Thymus (tissue), 11 donors: ENCODE results near the gene SHC4. TPM values are rescaled to one million over a fixed set of nuclear protein-coding genes. Genes with fewer than 3 reads are reported as not detected.
"Not testable (repeated sequence)": the region's sequence is repeated elsewhere in the genome, so short reads cannot be mapped to it uniquely, and the experiment has no call there.

Experiments
- DNase-seq, 9 donors: peaks; one replicate each; pipeline ENCODE4 v3.0.0-alpha.2; 2013; ENCODE audit warnings: low spot score in 9 of 9, low read depth in 6 of 9, missing footprints in 1 of 9
- H3K27ac ChIP-seq, 2 donors: one replicate each; pipeline ENCODE4 v1.5.1; 2013; ENCODE audit warnings: control low read depth in 1 of 2, low read depth in 1 of 2, low read length in 1 of 2, mild to moderate bottlenecking in 1 of 2, moderate library complexity in 1 of 2
- H3K27me3 ChIP-seq, 2 donors: one replicate each; pipeline ENCODE4 v1.5.1; 2013; ENCODE audit warnings: low read length in 1 of 2; ENCODE audit not compliant: control insufficient read depth in 2 of 2, insufficient read depth in 1 of 2
- H3K36me3 ChIP-seq, 2 donors: one replicate each; pipeline ENCODE4 v1.5.1; 2013; ENCODE audit warnings: low read length in 1 of 2, mild to moderate bottlenecking in 1 of 2, moderate library complexity in 1 of 2; ENCODE audit not compliant: control insufficient read depth in 2 of 2, insufficient read depth in 2 of 2
- H3K4me1 ChIP-seq, 2 donors: one replicate each; pipeline ENCODE4 v1.5.1; 2013; ENCODE audit warnings: low read length in 2 of 2; ENCODE audit not compliant: control insufficient read depth in 2 of 2, insufficient read depth in 2 of 2
- H3K4me3 ChIP-seq, 2 donors: one replicate each; pipeline ENCODE4 v1.5.1; 2013; ENCODE audit warnings: low read length in 2 of 2, control low read depth in 1 of 2, mild to moderate bottlenecking in 1 of 2
- H3K9me3 ChIP-seq, 2 donors: one replicate each; pipeline ENCODE4 v1.5.1; 2013; ENCODE audit warnings: low read length in 1 of 2, mild to moderate bottlenecking in 1 of 2; ENCODE audit not compliant: control insufficient read depth in 2 of 2, insufficient read depth in 1 of 2
- WGBS: extraction: QIAGEN DNeasy Blood & Tissue Kit; methylation state at CpG from one replicate; pipeline ENCODE4 v1.1.7; 2013; 5-methylcytosine and 5-hydroxymethylcytosine counted together
- polyA plus RNA-seq: library from polyadenylated mRNA; stranded (reverse); fragments of 200-250 nt; gene quantifications from one replicate; pipeline ENCODE4 v1.2.3, GENCODE V29; 2013
- total RNA-seq: library from RNA; stranded (reverse); fragments of 120-200 nt; gene quantifications from one replicate; pipeline ENCODE4 v1.2.4, GENCODE V29; 2013
- donor health status: healthy.

SHC4 gene
- total and polyA plus RNA-seq, 2 donors, result 0.64 to 0.94 TPM

GRCh38 chr15:48859426-48859825 is 104.3 kb downstream of the SHC4 start:
- Histone ChIP-seq H3K27ac (no peak overlapping the region), H3K4me3 (no peak overlapping the region), H3K4me1 (peaks cover 0 to 5% of the 10 kb centered on the region in 2 donors), H3K9me3 (no peaks in the 10 kb centered on the region), H3K36me3 (no peaks in the 10 kb centered on the region), H3K27me3 (no peaks in the 10 kb centered on the region)
- 95% methylated on average over 2 of the region's 2 CpGs for WGBS
- no peak for DNase-seq

- H3K36me3 ChIP-seq, result no peaks in the 10 kb centered on the region
- H3K9me3 ChIP-seq, result no peaks in the 10 kb centered on the region
- no peak overlapping the region for H3K4me3 ChIP-seq
- no peak overlapping the region for H3K27ac ChIP-seq
- WGBS, result 16% methylated on average over 2 of the region's 2 CpGs
- H3K27me3 ChIP-seq, result no peaks in the 10 kb centered on the region
- DNase-seq, result no peak
- H3K4me1 ChIP-seq, result peaks cover 0 to 5% of the 10 kb centered on the region in 2 donors
Measured at GRCh38 chr15:48858401-48858800, 105.3 kb downstream of the SHC4 start.

- no peaks in the 10 kb centered on the region for H3K9me3 ChIP-seq
- no peaks in the 10 kb centered on the region for H3K27me3 ChIP-seq
- H3K36me3 ChIP-seq, result no peaks in the 10 kb centered on the region
- no peak overlapping the region for H3K27ac ChIP-seq
- H3K4me1 ChIP-seq, result no peaks in the 10 kb centered on the region
- 78% methylated on average over 2 of the region's 2 CpGs for WGBS
- no peak for DNase-seq
- H3K4me3 ChIP-seq, result no peak overlapping the region
Measured at GRCh38 chr15:48856942-48857341, 106.8 kb downstream of the SHC4 start.

- Histone ChIP-seq H3K4me3 (no peak overlapping the region), H3K27ac (no peak overlapping the region), H3K4me1 (no peaks in the 10 kb centered on the region), H3K9me3 (no peaks in the 10 kb centered on the region), H3K36me3 (no peaks in the 10 kb centered on the region), H3K27me3 (no peaks in the 10 kb centered on the region)
- 84% methylated on average over 6 of the region's 6 CpGs for WGBS
- DNase-seq, result no peak
Measured at GRCh38 chr15:48855501-48856440, 107.9 kb downstream of the SHC4 start.

- H3K4me1 ChIP-seq, H3K9me3 ChIP-seq, DNase-seq, H3K36me3 ChIP-seq, H3K27ac ChIP-seq, H3K4me3 ChIP-seq, H3K27me3 ChIP-seq: not testable (repeated sequence)
- 98% methylated on average over 3 of the region's 3 CpGs for WGBS
Measured at GRCh38 chr15:48854434-48854833, 109.3 kb downstream of the SHC4 start.

- no peaks in the 10 kb centered on the region for H3K36me3 ChIP-seq
- no peaks in the 10 kb centered on the region for H3K4me1 ChIP-seq
- no peaks in the 10 kb centered on the region for H3K27me3 ChIP-seq
- H3K4me3 ChIP-seq, result no peak overlapping the region
- no peak for DNase-seq
- H3K9me3 ChIP-seq, result no peaks in the 10 kb centered on the region
- no peak overlapping the region for H3K27ac ChIP-seq
Measured at GRCh38 chr15:48851956-48852355, 111.8 kb downstream of the SHC4 start.

GRCh38 chr15:48850648-48851047 is 113.1 kb downstream of the SHC4 start:
- H3K4me1 ChIP-seq, result no peaks in the 10 kb centered on the region
- H3K27me3 ChIP-seq, result no peaks in the 10 kb centered on the region
- H3K27ac ChIP-seq, result no peak overlapping the region
- WGBS, result 94% methylated on average over 2 of the region's 2 CpGs
- no peak overlapping the region for H3K4me3 ChIP-seq
- DNase-seq, result no peak
- H3K36me3 ChIP-seq, result no peaks in the 10 kb centered on the region
- no peaks in the 10 kb centered on the region for H3K9me3 ChIP-seq

- 89% methylated on average over 1 of the region's 1 CpG for WGBS
Measured at GRCh38 chr15:48845123-48845522, 118.6 kb downstream of the SHC4 start.

GRCh38 chr15:48842501-48842900 is 121.2 kb downstream of the SHC4 start:
- Histone ChIP-seq H3K36me3 (no peaks in the 10 kb centered on the region), H3K4me1 (no peaks in the 10 kb centered on the region), H3K27me3 (no peaks in the 10 kb centered on the region), H3K9me3 (no peaks in the 10 kb centered on the region), H3K27ac (no peak overlapping the region), H3K4me3 (no peak overlapping the region)
- no peak for DNase-seq
- 97% methylated on average over 6 of the region's 6 CpGs for WGBS

More at GRCh38 chr15:48845123-48845522, 118.6 kb downstream of the SHC4 start:
- no peak for DNase-seq
- H3K36me3 ChIP-seq, result no peaks in the 10 kb centered on the region
- no peak overlapping the region for H3K4me3 ChIP-seq
- H3K27me3 ChIP-seq, result no peaks in the 10 kb centered on the region
- H3K27ac ChIP-seq, result no peak overlapping the region
- no peaks in the 10 kb centered on the region for H3K4me1 ChIP-seq
- H3K9me3 ChIP-seq, result no peaks in the 10 kb centered on the region
